GM19193 (cell line): ENCODE data around the gene PITX1.

Experiments
- POLR2A ChIP-seq: IDR thresholded peaks from 4 replicates; pipeline ENCODE4 v1.6.1; 2011; ENCODE audit not compliant: insufficient read depth, insufficient read length; ENCODE audit errors: extremely low read depth

PITX1 gene

GRCh38 chr5:135065306-135066265 lies 31.6 kb upstream of the PITX1 start:
- no peak for TF ChIP-seq POLR2A

DNA sequence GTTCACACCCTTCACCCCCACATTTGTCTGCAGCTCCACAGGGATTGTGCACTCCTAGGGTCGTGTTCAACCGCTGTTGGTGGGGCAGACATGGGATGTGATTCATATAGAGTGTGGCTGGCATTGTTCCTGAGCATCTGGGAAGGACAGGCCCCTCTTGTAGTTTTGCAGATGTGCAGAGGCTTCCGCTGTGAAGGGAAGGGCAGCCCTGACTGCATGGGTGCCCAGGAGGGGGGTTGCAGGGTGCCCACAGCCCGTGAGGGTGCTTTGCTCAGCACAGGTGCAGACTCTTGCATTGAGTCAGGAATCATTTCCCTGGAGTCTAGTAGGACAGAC lies 30.2 kb upstream of the PITX1 start:
- no peak for TF ChIP-seq POLR2A

DNA sequence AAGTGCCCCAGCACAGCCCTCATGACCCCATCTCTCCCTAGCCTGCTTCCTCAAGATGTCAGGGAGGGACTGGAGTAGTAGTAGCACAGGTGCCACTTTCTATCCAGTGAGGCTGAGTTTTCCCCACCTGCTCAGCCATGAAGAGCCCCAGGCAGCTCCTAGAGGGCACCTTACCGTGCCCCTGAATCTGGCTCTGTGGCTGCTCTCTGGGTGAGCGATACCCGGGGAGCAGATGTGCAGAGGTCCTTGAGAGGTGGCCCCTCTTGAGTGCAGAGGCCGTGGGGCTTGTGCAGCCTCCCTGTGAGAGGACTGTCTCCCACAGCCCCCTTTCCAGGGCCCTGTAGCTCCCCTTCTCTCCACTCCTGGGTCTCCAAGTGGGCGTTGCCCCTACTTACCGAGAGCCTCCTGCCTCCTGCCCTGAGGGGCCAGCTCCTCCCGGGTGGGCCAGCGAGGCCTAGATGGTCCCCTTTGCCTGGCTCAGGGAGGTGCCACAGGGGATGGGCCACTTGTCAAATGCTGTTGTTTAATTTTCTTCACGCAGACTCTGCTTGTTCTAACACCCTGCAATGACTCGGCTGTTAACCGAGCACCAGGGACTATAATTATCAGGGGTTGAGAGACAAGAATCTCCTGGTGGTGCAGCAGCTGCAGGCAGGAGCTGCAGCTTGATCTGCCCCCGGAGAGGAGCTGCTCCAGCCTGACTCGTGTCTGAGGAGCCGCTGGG lies 29.6 kb upstream of the PITX1 start:
- no peak for TF ChIP-seq POLR2A

DNA sequence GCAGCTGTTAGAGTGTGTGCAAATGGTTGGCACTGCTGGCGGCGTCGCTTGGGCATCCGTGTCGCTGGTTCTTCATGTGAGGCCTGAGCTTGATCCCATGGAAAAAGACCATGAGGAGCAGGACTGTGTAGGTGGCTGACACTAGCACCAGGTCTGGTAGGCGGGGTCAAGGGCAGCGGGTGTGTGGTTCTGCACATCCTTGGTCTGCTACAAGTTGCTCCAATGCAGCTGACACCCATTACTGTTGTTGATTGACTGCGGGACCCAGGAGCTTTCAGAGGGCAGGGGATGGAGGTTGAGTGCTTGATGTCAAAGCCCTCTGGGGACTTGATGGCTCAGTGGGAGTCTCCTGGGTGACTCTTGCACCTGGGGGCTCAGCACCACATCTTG lies 29.0 kb upstream of the PITX1 start:
- no peak for TF ChIP-seq POLR2A

GRCh38 chr5:135062216-135063055 lies 28.4 kb upstream of the PITX1 start:
- TF ChIP-seq POLR2A, result no peak

DNA sequence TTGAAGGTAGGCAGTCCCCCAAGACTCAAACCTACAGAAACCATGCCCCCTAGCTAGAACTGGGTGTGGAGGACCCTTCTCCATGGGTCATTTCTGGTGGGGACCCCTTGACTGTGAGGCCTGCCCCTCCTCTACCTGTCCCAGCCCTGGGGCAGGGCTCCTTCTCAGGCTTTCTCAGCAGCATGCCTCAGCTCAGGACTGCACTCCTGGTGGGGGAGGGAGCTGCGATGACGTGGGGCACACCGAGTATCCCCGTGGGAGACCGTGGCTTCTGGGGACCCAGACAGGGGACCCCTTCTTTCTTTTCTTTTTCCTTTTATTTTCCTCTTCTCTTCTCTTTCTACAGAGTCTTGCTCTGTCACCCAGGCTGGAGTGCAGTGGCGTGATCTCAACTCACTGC lies 27.0 kb upstream of the PITX1 start:
- TF ChIP-seq POLR2A, result no peak

DNA sequence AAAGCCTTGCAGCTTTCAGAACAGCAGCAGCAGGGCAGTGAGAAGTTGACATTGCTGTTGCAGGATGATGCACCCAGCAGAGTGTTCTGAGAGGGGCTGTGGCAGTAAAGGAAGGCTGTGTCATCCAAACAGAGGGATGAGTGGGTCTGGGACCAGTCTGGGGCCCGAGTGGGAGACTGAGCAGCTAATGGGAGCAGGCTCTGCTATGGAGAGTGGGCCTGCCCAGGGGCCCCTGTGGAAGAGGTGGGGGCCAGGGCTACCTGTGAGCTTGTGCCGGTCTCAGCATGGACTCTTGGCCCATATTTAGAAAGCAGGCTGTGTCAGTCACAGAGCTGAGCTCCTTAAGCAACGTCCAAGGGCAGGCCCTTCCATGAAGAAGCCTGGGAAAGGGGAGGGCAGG lies 26.0 kb upstream of the PITX1 start:
- TF ChIP-seq POLR2A, result no peak

DNA sequence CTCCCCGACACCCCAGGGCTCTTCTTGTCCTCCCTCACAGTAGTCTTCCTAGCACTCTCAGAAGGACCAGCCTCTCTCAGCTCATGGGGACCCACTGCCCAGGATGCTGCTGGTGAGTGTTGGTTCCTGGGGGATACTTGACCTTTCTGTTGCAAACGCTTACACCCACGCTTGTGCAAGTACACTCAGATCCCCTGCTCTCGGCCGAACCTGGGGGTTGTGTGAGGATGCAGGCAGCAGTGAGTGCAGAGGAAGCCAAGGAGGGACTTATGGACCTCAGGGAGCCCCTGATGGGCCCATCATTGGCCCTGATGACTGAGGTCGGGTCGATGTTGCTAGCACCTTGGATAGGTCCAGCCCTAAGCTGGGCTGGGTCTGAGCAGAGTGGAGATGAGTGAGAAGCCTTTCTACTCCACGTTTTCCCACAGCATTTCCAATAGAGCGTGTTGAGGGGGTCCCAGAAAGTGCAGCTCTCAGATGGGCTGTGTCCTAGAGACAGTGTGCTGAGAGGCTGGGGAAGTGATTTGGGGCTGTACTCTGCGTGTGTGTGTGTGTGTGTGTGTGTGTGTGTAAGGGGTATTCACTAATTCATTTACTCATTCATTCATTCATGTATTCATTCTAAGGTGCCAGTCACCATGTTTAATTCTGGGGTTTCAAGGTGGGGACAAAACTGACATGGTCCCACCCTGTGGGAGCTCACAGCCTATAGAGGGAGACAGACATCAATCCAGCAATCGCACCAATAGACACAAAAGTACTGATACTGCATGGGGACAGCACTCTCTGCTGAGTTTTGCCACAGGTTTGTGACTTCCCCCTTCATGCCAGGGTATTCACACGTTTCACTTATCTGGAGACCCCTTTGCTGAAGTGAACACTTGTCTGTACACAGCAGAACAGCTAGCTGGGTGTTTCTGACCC lies 25.2 kb upstream of the PITX1 start:
- TF ChIP-seq POLR2A, result no peak

GRCh38 chr5:135058331-135058732 lies 24.3 kb upstream of the PITX1 start:
- no peak for TF ChIP-seq POLR2A

GRCh38 chr5:135057233-135057632 lies 23.2 kb upstream of the PITX1 start:
- no peak for TF ChIP-seq POLR2A

DNA sequence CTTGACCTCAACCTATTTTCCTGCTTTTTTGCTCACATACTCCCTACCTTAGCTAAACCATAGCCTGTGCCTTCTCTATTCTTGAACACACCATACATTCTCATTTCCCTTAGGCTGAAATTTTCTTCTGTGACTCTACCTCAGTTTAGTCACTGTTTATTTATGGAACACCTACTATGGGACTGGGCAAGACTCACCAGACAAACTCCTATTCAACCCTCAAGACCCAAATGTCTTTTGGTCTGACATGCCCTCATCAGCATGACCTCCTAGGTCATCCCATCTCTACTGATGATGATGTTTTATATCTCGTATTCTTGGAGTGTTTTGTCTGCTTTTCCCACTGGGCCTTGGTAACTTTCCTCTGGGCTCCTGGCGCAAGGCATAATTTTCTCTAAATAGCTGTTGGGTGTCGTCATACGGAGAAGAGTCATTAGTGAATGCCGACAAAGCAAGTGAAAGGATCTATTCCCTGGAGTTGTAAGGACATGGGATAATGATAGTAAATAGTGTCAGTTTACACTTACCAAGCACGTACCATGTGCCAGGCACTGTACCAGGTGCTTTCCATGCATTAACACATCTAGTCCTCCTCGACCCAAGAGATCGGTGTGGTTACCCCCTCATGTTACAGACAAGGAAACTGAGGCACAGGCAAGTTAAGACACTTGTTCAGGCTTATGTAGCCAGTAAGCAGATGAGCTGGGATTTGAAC lies 22.4 kb upstream of the PITX1 start:
- TF ChIP-seq POLR2A, result no peak

DNA sequence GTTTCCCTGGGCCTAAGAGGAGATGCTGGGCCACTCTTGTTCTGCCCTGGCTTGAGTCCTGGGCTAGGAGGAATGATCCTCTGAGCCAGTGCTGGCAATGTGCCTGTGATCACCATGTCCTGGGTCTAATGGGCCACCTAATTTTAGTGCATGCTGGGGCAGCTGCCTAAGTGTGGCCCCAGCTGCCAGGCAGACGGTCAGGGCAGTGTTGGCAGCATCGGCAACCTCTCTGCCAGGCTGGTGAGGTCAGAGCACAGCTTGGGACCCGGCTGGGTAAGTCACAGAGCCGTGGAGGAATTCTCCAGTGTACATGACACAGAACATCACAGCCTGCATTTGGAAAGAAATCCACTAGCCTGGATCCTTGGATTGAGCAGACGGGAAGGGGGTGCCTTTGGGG lies 21.4 kb upstream of the PITX1 start:
- TF ChIP-seq POLR2A, result no peak

DNA sequence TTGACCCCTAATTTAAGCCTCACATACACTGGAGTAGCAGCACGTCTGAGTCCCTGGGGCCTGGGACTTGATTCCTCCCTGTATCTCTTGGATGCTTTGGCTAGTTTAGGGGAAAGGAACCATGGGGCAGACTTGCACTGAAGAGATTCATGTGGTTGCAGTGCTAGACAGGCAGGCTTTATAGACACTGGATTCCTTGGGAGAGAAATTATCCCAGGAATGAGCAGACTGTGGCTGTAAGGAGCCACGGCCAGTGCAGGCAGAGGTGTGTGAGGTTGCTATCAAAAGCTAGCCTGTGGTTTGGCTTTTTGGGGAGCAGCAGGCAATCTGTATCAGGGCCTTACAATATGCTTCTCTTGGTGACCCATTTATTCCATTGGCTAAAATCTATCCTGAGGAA lies 20.5 kb upstream of the PITX1 start:
- no peak for TF ChIP-seq POLR2A

DNA sequence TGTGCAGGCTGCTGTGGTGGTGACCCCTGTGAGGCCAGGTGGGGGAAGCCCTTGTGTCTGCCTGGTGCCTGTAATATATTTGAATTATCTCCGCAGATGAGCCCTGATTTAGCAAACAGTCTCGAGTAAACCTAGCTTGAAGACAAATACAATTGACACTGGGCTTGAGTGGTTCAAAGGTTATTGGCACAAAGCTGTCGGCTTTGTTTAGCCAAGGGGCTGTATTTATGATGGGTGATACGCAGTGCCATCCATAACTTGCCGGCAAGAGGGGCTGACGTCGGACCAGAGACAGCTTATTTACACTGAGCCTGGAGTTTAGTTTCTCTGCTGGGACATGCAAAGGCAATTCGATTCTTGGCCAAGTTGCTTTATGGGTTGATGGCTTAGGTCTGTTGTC lies 20.0 kb upstream of the PITX1 start:
- TF ChIP-seq POLR2A, result no peak
